Activated CD4-positive, alpha-beta T cell treated with anti-CD3 and anti-CD28 coated beads, Interleukin-10, Interleukin-2, amounts not matched to agents 100 ng/mL and 50 ng/mL, durations not matched to agents 16 hours and 8 hours (primary cell): ENCODE measurements around the gene PTBP2.

Experiments
- DNase-seq: peaks from one replicate; pipeline ENCODE4 v3.0.0-alpha.2; 2020

Gene PTBP2

GRCh38 chr1:96833376-96833775 lies 111.8 kb downstream of the PTBP2 start:
- no peak for DNase-seq

- DNase-seq, result no peak
These were observed 113.4 kb downstream of the PTBP2 start for GRCh38 chr1:96834986-96835385.

- DNase-seq, result no peak
These were observed 115.6 kb downstream of the PTBP2 start for GRCh38 chr1:96837057-96837780.

GRCh38 chr1:96837781-96838216 lies 116.2 kb downstream of the PTBP2 start:
- no peak for DNase-seq

GRCh38 chr1:96840396-96840795 lies 118.8 kb downstream of the PTBP2 start:
- no peak for DNase-seq

- DNase-seq, result no peak
These were observed 120.6 kb downstream of the PTBP2 start for GRCh38 chr1:96842215-96842614.

- no peak for DNase-seq
These were observed 121.6 kb downstream of the PTBP2 start for GRCh38 chr1:96843196-96843595.

- no peak for DNase-seq
These were observed 122.0 kb downstream of the PTBP2 start for GRCh38 chr1:96843601-96844000.

- peak; percentile 27 for DNase-seq
These were observed 123.9 kb downstream of the PTBP2 start for GRCh38 chr1:96845464-96845863.

GRCh38 chr1:96861836-96862235 lies 140.3 kb downstream of the PTBP2 start:
- no peak for DNase-seq

GRCh38 chr1:96863449-96863848 lies 141.9 kb downstream of the PTBP2 start:
- no peak for DNase-seq
